K562 (cell line): Measurements from ENCODE around the gene ZNF74. TPM values are rescaled to one million over a fixed set of nuclear protein-coding genes. Genes with fewer than 3 reads are reported as not detected.

Experiments used
- CBX1 ChIP-seq: sonication (generic); IDR thresholded peaks from 2 replicates; pipeline ENCODE4 v1.6.1; 2016; ENCODE audit warnings: antibody characterized with exemption, low read depth, mild to moderate bottlenecking
- CGGBP1 ChIP-seq: fragments of 250-450 bp; sonication (Bioruptor Pico); IDR thresholded peaks from 2 replicates; pipeline ENCODE4 v1.9.0; 2021; ENCODE audit warnings: mild to moderate bottlenecking
- DMBX1 ChIP-seq: fragments of 250-450 bp; sonication (Bioruptor Pico); IDR thresholded peaks from 2 replicates; pipeline ENCODE4 v1.8.0; 2022; ENCODE audit warnings: inconsistent platforms, mild to moderate bottlenecking, moderate library complexity, borderline replicate concordance
- E2F3 ChIP-seq: fragments of 250-450 bp; sonication (Bioruptor Pico); IDR thresholded peaks from 2 replicates; pipeline ENCODE4 v1.4.0; 2020; ENCODE audit warnings: mild to moderate bottlenecking
- HMGN3 ChIP-seq: IDR thresholded peaks from 2 replicates; pipeline ENCODE4 v1.6.1; 2011; ENCODE audit warnings: borderline replicate concordance, low read depth, mild to moderate bottlenecking, mixed read lengths, low read length; ENCODE audit not compliant: insufficient read length; ENCODE audit errors: extremely low read depth
- KDM2B ChIP-seq: fragments of 250-450 bp; sonication (Bioruptor Pico); IDR thresholded peaks from 2 replicates; pipeline ENCODE4 v1.8.0; 2021; ENCODE audit warnings: mild to moderate bottlenecking, moderate library complexity
- KLF16 ChIP-seq: IDR thresholded peaks from 2 replicates; pipeline ENCODE4 v1.6.1; 2016; ENCODE audit warnings: antibody characterized with exemption
- MBD2 ChIP-seq: sonication (generic); IDR thresholded peaks from 2 replicates; pipeline ENCODE4 v1.6.1; 2016; ENCODE audit warnings: low read depth, borderline replicate concordance
- U2AF2 ChIP-seq: fragments of 200-400 bp; formaldehyde crosslinking; optimal IDR thresholded peaks from 2 replicates; pipeline ENCODE3; 2017; ENCODE audit warnings: low read depth, mild to moderate bottlenecking, low read length
- ZBTB17 ChIP-seq: fragments of 450-650 bp; formaldehyde crosslinking; IDR thresholded peaks from 2 replicates; pipeline ENCODE4 v1.4.0; 2020; ENCODE audit warnings: mild to moderate bottlenecking
- ZNF165 ChIP-seq: fragments of 250-450 bp; sonication (Bioruptor Pico); IDR thresholded peaks from 2 replicates; pipeline ENCODE4 v1.4.0; 2020; ENCODE audit warnings: borderline replicate concordance
- ZNF232 ChIP-seq: sonication (generic); formaldehyde crosslinking; IDR thresholded peaks from 2 replicates; pipeline ENCODE4 v1.8.0; 2022; ENCODE audit warnings: mild to moderate bottlenecking, missing genetic modification reagents
- ZNF318 ChIP-seq, 2 experiments: fragments of 450-650 bp; IDR thresholded peaks; 2 replicates each; pipeline ENCODE4 v1.6.1; 2016; ENCODE audit warnings: mild to moderate bottlenecking in 2 of 2, borderline replicate concordance in 1 of 2, low read depth in 1 of 2, moderate library complexity in 1 of 2
- ZNF583 ChIP-seq: fragments of 250-450 bp; sonication (Bioruptor Pico); IDR thresholded peaks from 2 replicates; pipeline ENCODE4 v1.4.0; 2020
- ZNF766 ChIP-seq: fragments of 200-800 bp; sonication (Bioruptor generic); conservative IDR thresholded peaks from 2 replicates; pipeline ENCODE4 v1.6.1; 2016; ENCODE audit warnings: missing genetic modification characterization, missing compliant biosample characterization
- polyA plus RNA-seq, 8 experiments: library from polyadenylated mRNA; depleted of rRNA in 4 of 8; stranded (reverse) in 5 of 8; unstranded in 3 of 8; fragments of >200 nt; fragmentation: Nextera tagmentation in 2 of 8; fragmentation: Illumina TruSeq in 1 of 8; extraction: Ambion mirVana in 2 of 8; extraction: Trizol in 1 of 8; gene quantifications; 2 replicates each; pipeline versions ENCODE4 v1.2.1 to v1.2.3, GENCODE V29; 2011 to 2014; ENCODE audit warnings: inconsistent platforms in 1 of 8, missing spikeins in 1 of 8
- total RNA-seq, 7 experiments: library from RNA; depleted of rRNA in 6 of 7; stranded (reverse); fragments of >200 nt in 6 of 7; fragmentation: Illumina TruSeq in 2 of 7; extraction: Trizol in 2 of 7; gene quantifications; 2 replicates each; pipeline versions ENCODE4 v1.2.1 to v1.2.3, GENCODE V29; 2011 to 2021; ENCODE audit warnings: low replicate concordance in 1 of 7
- TF ChIP-seq, protein P1 (sequence below): fragments of 450-650 bp; IDR thresholded peaks from 2 replicates; pipeline ENCODE4 v1.6.1; 2018; ENCODE audit not compliant: partially characterized antibody

The ZNF74 gene
- total and polyA plus RNA-seq, 9 of the 15 experiments (the other 6 are each of a cell fraction or from before 2014, with no cell fraction given), result 2.4 to 53.5 (median 31.5) TPM

- no peak for TF ChIP-seq ZNF318 (IDR thresholded peaks at IDR 0.05; ENCODE audit: borderline replicate concordance in 1 of 2, low read depth in 1 of 2)
- TF ChIP-seq CBX1, result no peak
- peak; percentile 61; the same call in 1 of the 2 replicates for TF ChIP-seq ZNF583 (CRISPR knock-in tag)
- TF ChIP-seq KLF16, result no peak
- peak; percentile 79 for TF ChIP-seq DMBX1
- peak; percentile 95 for TF ChIP-seq ZNF766 (CRISPR knock-in tag)
- TF ChIP-seq, protein P1, sequence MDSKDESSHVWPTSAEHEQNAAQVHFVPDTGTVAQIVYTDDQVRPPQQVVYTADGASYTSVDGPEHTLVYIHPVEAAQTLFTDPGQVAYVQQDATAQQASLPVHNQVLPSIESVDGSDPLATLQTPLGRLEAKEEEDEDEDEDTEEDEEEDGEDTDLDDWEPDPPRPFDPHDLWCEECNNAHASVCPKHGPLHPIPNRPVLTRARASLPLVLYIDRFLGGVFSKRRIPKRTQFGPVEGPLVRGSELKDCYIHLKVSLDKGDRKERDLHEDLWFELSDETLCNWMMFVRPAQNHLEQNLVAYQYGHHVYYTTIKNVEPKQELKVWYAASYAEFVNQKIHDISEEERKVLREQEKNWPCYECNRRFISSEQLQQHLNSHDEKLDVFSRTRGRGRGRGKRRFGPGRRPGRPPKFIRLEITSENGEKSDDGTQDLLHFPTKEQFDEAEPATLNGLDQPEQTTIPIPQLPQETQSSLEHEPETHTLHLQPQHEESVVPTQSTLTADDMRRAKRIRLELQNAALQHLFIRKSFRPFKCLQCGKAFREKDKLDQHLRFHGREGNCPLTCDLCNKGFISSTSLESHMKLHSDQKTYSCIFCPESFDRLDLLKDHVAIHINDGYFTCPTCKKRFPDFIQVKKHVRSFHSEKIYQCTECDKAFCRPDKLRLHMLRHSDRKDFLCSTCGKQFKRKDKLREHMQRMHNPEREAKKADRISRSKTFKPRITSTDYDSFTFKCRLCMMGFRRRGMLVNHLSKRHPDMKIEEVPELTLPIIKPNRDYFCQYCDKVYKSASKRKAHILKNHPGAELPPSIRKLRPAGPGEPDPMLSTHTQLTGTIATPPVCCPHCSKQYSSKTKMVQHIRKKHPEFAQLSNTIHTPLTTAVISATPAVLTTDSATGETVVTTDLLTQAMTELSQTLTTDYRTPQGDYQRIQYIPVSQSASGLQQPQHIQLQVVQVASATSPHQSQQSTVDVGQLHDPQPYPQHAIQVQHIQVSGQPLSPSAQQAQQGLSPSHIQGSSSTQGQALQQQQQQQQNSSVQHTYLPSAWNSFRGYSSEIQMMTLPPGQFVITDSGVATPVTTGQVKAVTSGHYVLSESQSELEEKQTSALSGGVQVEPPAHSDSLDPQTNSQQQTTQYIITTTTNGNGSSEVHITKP, result no peak
- no peak; the same call in none of the 2 replicates for TF ChIP-seq E2F3
- TF ChIP-seq ZBTB17, result peak; percentile 87
- TF ChIP-seq KDM2B, result peak; percentile 92
- TF ChIP-seq CGGBP1 (CRISPR knock-in tag), result peak; percentile 87
- no peak for TF ChIP-seq ZNF232 (CRISPR knock-in tag)
- 0 out of 2 replicates have a peak, but pooled peaks have one; percentile 73 for TF ChIP-seq ZNF165 (CRISPR knock-in tag)
- TF ChIP-seq U2AF2, result no peak
- TF ChIP-seq MBD2, result no peak
- no peak for TF ChIP-seq HMGN3
Observed at GRCh38 chr22:20393705-20394476, at the start of gene ZNF74 (continued).
